ENCODE results near the gene MPP1.
"Not testable (repeated sequence)": the region's sequence is repeated elsewhere in the genome, so short reads cannot be mapped to it uniquely, and the experiment has no call there.

MPP1 gene

DNA sequence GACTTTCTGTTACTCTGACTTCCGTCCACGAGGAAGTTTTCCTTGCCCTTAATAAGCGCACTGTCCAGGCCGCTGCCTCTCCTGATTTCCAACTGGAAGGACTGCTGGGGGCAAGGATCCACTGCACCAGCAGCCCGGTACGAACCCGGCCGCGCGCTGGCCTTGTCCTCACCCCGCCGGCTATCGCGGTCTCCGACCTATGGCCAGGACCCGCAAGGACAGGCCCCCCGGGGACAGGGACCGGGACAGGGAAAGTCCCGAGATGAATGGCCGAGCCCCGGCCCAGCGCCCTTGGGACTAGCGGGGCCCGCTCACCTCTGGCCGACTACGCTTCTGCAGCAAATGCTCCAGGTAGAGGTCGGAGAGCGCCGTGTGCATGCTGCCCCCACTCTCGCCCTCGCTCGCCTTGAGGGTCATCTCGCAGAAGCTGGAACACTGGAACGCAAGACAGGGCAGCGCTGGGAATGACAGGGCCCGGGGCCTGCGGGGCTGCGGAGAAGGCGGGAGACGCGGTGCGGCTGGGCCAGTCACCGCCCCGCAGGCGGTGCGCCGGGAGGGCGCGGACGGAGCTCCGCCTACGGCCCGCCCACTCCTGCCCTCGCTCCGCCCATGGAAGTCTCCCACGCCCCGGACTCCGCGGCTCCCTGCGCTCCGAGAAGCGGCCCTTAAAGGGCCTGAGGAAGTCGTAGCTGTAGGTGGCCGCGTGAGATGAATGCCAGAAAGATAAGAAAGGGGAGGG is at the start of gene MPP1:
TSS of gene MPP1 (minus strand) at position 529 of the 739 bp plus-strand sequence. CDS start at position 417, 112 bp downstream.
- peak; percentile 78 to 82 for DNase-seq

DNA sequence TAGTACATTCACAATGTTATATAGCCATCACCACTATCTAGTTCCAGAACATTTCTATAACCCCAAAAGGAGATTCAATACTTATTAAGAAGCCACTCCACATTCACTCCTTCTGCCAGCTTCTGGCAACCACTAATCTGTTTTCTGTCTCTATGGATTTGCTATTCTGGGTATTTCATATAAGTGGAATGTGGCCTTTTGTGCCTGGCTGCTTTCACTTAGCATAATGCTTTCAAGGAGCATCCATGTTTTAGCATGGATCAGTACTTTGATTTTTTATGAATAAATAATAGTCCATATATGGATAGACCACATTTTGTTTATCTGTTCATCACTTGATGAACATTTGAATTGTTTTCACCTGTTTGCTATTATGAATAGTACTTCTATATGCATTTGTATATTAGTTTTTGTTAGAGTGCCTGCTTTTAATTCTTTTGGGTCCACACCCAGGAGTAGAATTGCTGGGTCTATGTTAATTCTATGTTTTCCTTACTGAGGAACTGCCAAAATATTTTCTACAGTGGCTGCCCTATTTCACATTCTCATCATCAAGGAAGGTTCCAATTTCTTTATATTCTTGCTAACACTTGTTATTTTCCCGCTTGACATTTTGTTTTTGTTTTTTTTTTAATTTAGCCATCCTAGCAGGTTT is 45.8 kb upstream of the MPP1 start:
- no peak for DNase-seq

DNA sequence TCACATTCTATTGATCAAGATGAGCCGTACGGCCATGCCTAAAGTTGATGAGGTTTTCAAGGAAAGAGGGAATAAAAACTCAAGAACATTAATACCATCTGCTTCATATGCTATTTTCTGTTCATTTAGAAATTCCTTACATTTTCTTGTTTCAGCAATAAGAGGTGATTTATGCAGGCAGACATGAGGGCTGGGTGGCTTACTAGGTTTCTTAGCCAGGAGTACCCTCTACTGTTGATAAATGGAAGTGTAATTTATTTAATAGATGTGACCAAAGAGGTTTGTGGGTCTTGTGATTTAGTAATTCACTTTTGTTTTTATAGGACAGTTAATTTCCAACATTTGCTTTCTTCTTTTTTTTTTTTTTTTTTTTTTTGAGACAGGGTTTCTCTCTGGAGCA is 35.6 kb upstream of the MPP1 start:
- DNase-seq: peak in 1 of 2 donors; percentile 42

DNA sequence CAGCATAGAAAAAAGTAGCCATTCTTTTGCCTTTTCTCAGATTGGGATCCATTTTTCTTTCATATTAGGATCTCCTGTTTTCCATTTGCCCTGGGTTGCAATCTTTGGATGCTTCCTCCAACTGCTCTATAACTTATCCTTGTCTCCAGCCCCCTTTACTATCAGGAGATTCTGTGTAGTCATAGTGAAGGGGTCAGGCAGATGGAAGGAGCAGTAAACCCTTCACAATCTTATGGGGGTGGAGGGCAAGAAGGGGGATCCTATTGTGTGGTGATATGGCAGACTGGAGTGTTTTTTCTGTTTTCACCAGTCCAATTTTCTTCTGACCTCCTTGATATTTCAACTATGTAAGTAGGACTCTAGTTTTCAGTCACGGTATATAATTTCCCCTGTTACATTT is 30.9 kb upstream of the MPP1 start:
- DNase-seq: no peak

- no peak for DNase-seq
Observed at GRCh38 chrX:154834562-154834961, 29.3 kb upstream of the MPP1 start, which contains the start of gene SMIM9. TSS of gene SMIM9 (minus strand) at chrX:154834662. CDS start at chrX:154830856, 3,806 bp downstream.

- DNase-seq: no peak
Observed at GRCh38 chrX:154833746-154834274, 28.5 kb upstream of the MPP1 start.

- no peak for DNase-seq
Observed at GRCh38 chrX:154829926-154830442, 24.7 kb upstream of the MPP1 start.

- no peak for DNase-seq
Observed at GRCh38 chrX:154829134-154829533, 23.8 kb upstream of the MPP1 start.

GRCh38 chrX:154828016-154828408 is 22.7 kb upstream of the MPP1 start:
- no peak for DNase-seq

GRCh38 chrX:154827194-154828015 is 22.1 kb upstream of the MPP1 start:
- DNase-seq: peak in 1 of 2 donors; percentile 30

- not testable (repeated sequence) for DNase-seq
Observed at GRCh38 chrX:154825586-154825985, 20.3 kb upstream of the MPP1 start.

DNA sequence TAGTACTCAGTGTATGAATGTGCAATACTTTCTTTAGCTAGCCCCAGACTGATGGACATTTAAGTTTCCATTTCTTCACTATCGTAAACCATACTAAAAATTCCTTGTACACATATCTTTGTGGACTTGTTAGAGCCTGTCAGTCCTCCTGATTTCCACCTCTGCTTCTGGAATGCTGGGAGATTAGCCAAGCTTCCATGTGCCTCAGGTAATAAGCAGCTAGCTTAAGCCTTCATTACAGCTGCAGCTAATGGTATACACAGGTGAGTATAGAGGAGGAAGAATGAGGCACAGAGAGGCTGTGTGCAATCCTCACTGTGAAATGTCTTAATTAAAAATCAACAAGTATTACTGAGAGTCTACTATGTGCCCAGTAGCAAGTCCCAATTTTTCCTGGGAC is 19.4 kb upstream of the MPP1 start:
- no peak for DNase-seq

GRCh38 chrX:154822029-154822428 is 16.7 kb upstream of the MPP1 start:
- DNase-seq: no peak

GRCh38 chrX:154821523-154821922 is 16.2 kb upstream of the MPP1 start:
- DNase-seq: no peak

GRCh38 chrX:154819771-154820341 is 14.6 kb upstream of the MPP1 start:
- no peak for DNase-seq

DNA sequence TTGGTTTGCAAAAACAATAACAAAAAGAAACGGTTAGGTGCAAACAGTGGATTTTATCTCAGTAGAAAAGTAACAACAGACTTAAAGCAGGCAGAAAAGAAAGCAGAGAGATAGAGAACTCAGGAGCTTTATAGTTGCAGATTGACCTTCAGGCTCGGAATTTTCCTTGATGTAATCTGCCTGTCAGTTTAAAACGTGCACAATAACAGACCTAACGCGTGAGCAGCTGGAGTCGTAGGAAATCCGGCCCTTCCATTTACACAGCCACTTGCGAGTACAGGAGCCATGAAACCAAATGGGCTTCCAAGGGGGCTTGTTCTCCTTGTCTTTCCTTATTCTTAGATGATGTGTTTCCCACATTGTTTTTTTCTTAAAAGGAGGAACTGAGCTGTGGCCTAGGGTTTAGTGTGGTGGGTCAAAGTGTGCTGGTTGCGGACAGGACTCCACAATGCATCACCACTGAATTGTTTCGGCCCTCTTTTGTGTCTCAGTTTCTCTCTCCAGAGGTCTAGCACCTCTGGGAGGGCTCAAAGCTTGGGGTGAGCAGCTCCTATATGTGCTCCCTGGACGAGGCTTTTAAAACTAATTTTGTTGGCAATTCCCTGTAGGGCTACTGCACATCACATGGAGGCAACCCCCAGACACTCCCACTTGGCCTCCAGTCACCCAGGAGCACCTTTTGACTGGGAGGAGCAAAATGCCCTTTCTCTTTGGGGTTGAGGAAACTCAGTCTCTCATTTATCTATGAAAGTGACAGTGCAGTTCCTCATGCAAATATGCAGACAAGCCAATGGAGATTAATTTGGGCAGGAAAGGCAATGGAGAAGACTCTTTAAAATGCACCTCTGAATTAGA is 13.9 kb upstream of the MPP1 start:
- DNase-seq: no peak

GRCh38 chrX:154817048-154817618 is 11.8 kb upstream of the MPP1 start:
- DNase-seq: not testable (repeated sequence)

DNA sequence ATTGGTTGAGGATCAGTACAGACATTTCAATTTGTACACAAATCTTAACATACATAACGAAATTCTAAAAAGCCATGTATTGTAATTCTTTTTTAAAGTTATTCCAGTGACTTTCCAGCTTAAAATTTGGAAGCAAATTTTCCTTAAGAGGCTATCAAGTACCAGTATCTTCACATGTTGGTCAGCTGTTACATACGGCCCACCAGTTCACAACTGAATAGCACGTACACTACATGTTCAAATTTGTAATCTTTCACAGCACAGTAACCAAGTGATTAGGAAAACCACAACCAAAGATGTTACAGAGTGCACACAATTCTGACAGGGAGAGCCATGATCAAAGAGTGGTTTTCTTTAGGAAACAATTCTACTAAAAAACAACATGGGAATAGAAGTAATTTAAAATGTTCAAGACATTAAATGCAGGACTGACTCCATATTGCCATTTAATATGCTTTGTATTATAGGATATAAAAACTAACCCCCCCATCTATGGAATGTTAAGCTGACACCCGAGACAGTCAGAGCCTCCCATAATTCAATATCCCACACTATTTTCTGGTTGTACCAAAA is 11.1 kb upstream of the MPP1 start:
- not testable (repeated sequence) for DNase-seq

DNA sequence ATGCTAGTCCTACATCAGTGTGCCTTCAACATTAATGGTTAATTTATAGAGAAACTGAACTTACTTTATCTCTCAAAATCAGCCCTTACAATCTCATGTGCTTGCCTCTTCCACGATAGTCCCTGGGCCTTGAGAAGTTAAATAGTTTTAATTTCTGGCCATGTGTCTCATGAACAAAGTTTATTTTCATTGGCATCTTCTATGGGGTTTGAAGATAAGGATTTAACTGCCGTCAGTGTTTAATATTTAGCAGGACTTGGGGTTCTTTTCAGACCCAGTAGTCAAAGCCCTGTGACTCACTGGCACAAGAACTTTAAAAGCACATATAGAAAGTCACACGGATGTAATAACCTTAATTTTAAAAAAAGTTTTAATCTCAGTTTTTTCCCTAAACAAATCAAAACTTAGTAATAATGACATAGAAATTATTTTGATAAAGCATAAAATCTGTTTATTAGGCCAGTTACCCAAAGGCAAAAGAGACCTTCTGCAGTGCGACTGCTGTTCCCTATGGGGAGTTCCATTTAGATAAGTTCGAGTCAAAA is 10.1 kb upstream of the MPP1 start:
- DNase-seq: no peak

DNA sequence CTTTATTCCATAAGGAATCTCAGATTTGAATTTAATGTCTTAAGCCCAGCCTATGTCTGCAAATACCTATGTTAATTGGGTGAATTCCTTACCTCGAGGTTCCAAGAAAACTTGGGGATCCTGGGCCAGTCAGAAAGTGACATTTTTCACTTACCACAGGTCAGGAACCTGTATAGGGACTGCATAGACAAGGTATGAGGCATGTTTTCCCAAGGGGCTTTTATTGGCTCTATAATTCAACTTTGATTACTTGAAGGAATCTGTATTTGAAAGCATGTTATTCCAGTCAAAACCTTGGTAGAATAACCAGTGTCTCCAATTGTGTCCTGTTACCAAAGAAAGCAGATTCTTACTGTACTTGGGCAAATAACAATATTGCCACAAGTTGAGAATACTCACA is 8.5 kb upstream of the MPP1 start:
- no peak for DNase-seq

Measured in CD4-positive, alpha-beta T cell treated with Interleukin-1 beta for 1 hour (primary cell).